AML-193 (cell line): Measurements from ENCODE around the gene SNORC.

Source experiments
- DNase-seq, 2 experiments: peaks; one replicate each; lab custom pipeline; 2025; lab: John Stamatoyannopoulos, UW

SNORC gene

GRCh38 chr2:232926431-232926939 lies 56.4 kb downstream of the SNORC start:
- DNase-seq: no peak

DNA sequence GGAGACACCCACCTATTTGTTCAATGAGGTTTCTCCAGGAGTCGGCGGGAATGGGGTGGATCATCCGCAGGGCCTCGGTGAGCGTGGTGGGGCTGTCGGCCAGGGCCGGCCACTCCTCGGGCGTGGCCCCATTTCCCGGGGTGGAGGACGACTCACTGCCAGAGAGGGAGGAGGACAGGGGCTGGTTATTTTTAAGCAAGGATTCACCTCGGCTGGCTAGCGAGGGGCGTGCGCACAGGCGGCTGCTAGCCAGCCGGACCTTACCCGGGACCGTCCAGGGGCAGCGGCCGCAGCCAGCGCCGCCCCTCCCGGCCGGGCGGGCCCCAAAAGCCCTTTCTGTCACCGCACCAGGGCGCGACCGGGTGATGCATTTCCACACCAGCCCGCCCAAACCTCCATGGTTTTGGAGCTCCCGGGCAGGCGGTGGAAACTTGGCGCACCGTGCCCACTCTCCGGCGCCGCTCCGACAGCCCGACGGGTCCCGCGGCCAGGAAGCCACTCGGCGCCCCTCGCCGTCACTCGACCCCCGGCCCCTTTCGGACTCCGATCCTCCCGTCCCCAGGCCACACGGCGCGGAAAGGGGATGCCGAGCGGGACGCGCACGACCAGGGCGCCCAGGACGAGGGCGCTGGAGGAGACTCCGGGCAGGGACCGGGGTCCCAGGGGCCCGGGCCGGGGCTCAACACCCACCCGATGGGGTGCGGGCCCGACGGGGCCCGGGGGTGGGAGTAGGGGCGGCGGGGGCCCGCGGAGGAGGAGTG lies 57.1 kb downstream of the SNORC start:
- no peak for DNase-seq

DNA sequence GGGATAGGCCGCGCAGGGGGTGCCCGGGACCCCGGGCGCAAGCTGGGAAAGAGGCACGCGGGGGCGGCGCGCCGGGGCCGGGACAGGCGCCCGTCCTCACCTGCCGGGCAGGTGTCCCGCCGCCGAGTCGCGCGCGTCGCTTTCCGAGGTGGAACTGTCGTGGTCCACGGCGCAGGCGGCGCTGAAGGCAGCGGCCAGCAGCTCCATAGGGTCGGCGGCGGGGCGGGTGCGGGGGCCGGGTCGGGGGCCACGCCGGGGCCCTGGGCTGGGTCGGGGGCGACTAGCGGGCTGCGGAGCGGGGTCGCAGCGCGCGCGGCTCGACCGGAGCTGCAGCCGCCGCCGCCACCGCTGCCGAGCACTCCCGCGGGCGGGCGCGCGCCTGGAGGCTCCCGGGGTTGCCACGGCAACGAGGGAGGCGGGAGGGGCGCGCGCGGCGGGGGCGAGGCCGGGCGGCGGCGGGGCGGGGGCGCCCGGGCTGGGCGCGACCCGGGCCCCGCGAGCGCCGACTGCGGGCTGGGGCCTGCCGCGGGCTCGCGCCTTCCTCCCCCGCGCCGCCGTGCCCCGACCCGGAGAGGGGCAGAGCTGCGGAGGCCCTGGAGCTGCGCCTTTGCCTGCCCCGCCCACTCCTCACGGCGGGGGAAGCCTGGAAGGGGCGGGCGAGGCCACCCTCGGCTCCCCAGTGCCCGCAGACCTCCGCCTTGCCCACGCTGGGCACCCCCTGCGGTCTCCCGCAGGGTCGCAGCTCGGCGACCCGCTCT lies 57.9 kb downstream of the SNORC start:
- no peak for DNase-seq
